Fibroblast of lung (primary cell): ENCODE results near the gene HIRA.

ENCODE experiments used
- EZH2 ChIP-seq: IDR thresholded peaks from 2 replicates; pipeline ENCODE4 v1.5.1; 2012; ENCODE audit warnings: low read length, control low read depth, mild to moderate bottlenecking; ENCODE audit errors: missing control alignments
- TF ChIP-seq, protein P1 (sequence below), 2 donors: IDR thresholded peaks in 1 of 2; conservative IDR thresholded peaks in 1 of 2; 1 replicate in 1 of 2; 2 replicates in 1 of 2; pipeline ENCODE4 v1.5.1; 2011 to 2012; ENCODE audit warnings: low read length in 2 of 2, control low read depth in 1 of 2, inconsistent platforms in 1 of 2, low read depth in 1 of 2, mild to moderate bottlenecking in 1 of 2

- TF ChIP-seq, protein P1, sequence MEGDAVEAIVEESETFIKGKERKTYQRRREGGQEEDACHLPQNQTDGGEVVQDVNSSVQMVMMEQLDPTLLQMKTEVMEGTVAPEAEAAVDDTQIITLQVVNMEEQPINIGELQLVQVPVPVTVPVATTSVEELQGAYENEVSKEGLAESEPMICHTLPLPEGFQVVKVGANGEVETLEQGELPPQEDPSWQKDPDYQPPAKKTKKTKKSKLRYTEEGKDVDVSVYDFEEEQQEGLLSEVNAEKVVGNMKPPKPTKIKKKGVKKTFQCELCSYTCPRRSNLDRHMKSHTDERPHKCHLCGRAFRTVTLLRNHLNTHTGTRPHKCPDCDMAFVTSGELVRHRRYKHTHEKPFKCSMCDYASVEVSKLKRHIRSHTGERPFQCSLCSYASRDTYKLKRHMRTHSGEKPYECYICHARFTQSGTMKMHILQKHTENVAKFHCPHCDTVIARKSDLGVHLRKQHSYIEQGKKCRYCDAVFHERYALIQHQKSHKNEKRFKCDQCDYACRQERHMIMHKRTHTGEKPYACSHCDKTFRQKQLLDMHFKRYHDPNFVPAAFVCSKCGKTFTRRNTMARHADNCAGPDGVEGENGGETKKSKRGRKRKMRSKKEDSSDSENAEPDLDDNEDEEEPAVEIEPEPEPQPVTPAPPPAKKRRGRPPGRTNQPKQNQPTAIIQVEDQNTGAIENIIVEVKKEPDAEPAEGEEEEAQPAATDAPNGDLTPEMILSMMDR (conservative IDR thresholded peaks at IDR 0.05 in 1 of 2, IDR thresholded peaks at IDR 0.05 in 1 of 2; ENCODE audit: low read depth in 1 of 2, low read length in 2 of 2): no peak
- no peak for TF ChIP-seq EZH2
Measured at GRCh38 chr22:19480789-19481188, 49.3 kb upstream of the HIRA start.
